OCI-LY1 (cell line): ENCODE results near the gene REL.

Source experiments
- H2AFZ ChIP-seq: fragments of 200-600 bp; sonication (generic), shearing (Covaris generic); 2 replicates; pipeline ENCODE4 v1.6.0; 2014; ENCODE audit warnings: antibody characterized with exemption, mild to moderate bottlenecking, low read length
- H3F3A ChIP-seq: fragments of 200-600 bp; sonication (generic), shearing (Covaris generic); 2 replicates; pipeline ENCODE4 v1.6.0; 2014; ENCODE audit warnings: mild to moderate bottlenecking, antibody characterized with exemption, low read length, moderate library complexity; ENCODE audit not compliant: insufficient read depth
- H3K27ac ChIP-seq: fragments of 200-600 bp; sonication (generic); 2 replicates; pipeline ENCODE4 v1.5.1; 2014; ENCODE audit warnings: low read length, mixed run types, mild to moderate bottlenecking, low read depth; ENCODE audit not compliant: poor library complexity, severe bottlenecking
- H3K27me3 ChIP-seq: fragments of 200-600 bp; sonication (generic); 2 replicates; pipeline ENCODE4 v1.6.0; 2014; ENCODE audit warnings: antibody characterized with exemption, mild to moderate bottlenecking, low read length, moderate library complexity; ENCODE audit not compliant: insufficient read depth
- H3K36me3 ChIP-seq: fragments of 200-600 bp; sonication (generic); 2 replicates; pipeline ENCODE4 v1.6.1; 2014; ENCODE audit warnings: mild to moderate bottlenecking, antibody characterized with exemption, low read length, moderate library complexity, mixed read lengths; ENCODE audit not compliant: insufficient read depth
- H3K4me1 ChIP-seq: fragments of 200-600 bp; sonication (generic); 2 replicates; pipeline ENCODE4 v1.5.1; 2014; ENCODE audit warnings: mild to moderate bottlenecking, low read length, moderate library complexity; ENCODE audit not compliant: insufficient read depth, severe bottlenecking
- H3K4me2 ChIP-seq: fragments of 200-600 bp; sonication (generic), shearing (Covaris generic); 2 replicates; pipeline ENCODE4 v1.6.1; 2014; ENCODE audit warnings: low read length
- H3K4me3 ChIP-seq: fragments of 200-600 bp; sonication (generic); 2 replicates; pipeline ENCODE4 v1.5.1; 2014; ENCODE audit warnings: low read length, low read depth, mild to moderate bottlenecking, mixed read lengths; ENCODE audit not compliant: poor library complexity, severe bottlenecking
- H3K79me2 ChIP-seq: fragments of 200-600 bp; shearing (Covaris generic); 2 replicates; pipeline ENCODE4 v1.6.1; 2016; ENCODE audit warnings: mixed run types, low read length, mixed read lengths; ENCODE audit not compliant: insufficient read depth
- H3K9ac ChIP-seq: fragments of 200-600 bp; sonication (generic), shearing (Covaris generic); 2 replicates; pipeline ENCODE4 v1.6.1; 2014; ENCODE audit warnings: mild to moderate bottlenecking, low read length, mixed read lengths
- H3K9me2 ChIP-seq: fragments of 200-600 bp; sonication (generic), shearing (Covaris generic); 2 replicates; pipeline ENCODE4 v1.6.1; 2014; ENCODE audit warnings: low read depth, mild to moderate bottlenecking, low read length, mixed read lengths
- H3K9me3 ChIP-seq: fragments of 200-600 bp; shearing (Covaris generic); 2 replicates; pipeline ENCODE4 v1.6.1; 2014; ENCODE audit warnings: low read length, mixed read lengths
- H4K20me1 ChIP-seq: fragments of 200-600 bp; sonication (generic), shearing (Covaris generic); 2 replicates; pipeline ENCODE4 v1.6.0; 2016; ENCODE audit warnings: mild to moderate bottlenecking, low read length; ENCODE audit not compliant: insufficient read depth
- EZH2 ChIP-seq: fragments of 200-600 bp; sonication (generic), shearing (Covaris generic); IDR thresholded peaks from 2 replicates; pipeline ENCODE4 v1.8.0; 2017; ENCODE audit warnings: borderline replicate concordance, mixed run types, mild to moderate bottlenecking, antibody characterized with exemption, low read length, moderate library complexity, mixed read lengths
- TF ChIP-seq, protein P1 (sequence below): fragments of 200-600 bp; sonication (generic), shearing (Covaris generic); IDR thresholded peaks from 2 replicates; pipeline ENCODE4 v1.5.1; 2017; ENCODE audit warnings: mild to moderate bottlenecking, antibody characterized with exemption, low read length, moderate library complexity, mixed read lengths

The REL gene

GRCh38 chr2:60957643-60958042 lies 76.3 kb downstream of the REL start:
- H3K36me3 ChIP-seq, result peaks cover 16% of the 10 kb centered on the region; the same call in 1 of the 2 replicates

GRCh38 chr2:60958361-60958760 lies 77.0 kb downstream of the REL start:
- H3K36me3 ChIP-seq, result peaks cover 11% of the 10 kb centered on the region; the same call in 1 of the 2 replicates
- no peaks in the 10 kb centered on the region for H3K9me3 ChIP-seq
- H3K27me3 ChIP-seq, result no peaks in the 10 kb centered on the region
- TF ChIP-seq, protein P1, sequence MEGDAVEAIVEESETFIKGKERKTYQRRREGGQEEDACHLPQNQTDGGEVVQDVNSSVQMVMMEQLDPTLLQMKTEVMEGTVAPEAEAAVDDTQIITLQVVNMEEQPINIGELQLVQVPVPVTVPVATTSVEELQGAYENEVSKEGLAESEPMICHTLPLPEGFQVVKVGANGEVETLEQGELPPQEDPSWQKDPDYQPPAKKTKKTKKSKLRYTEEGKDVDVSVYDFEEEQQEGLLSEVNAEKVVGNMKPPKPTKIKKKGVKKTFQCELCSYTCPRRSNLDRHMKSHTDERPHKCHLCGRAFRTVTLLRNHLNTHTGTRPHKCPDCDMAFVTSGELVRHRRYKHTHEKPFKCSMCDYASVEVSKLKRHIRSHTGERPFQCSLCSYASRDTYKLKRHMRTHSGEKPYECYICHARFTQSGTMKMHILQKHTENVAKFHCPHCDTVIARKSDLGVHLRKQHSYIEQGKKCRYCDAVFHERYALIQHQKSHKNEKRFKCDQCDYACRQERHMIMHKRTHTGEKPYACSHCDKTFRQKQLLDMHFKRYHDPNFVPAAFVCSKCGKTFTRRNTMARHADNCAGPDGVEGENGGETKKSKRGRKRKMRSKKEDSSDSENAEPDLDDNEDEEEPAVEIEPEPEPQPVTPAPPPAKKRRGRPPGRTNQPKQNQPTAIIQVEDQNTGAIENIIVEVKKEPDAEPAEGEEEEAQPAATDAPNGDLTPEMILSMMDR, result no peak
- no peak for TF ChIP-seq EZH2
- no peak overlapping the region for H3K4me3 ChIP-seq
- H3F3A ChIP-seq, result no peaks in the 10 kb centered on the region
- no peaks in the 10 kb centered on the region for H3K9me2 ChIP-seq
- no peaks in the 10 kb centered on the region for H3K4me1 ChIP-seq
- no peak overlapping the region for H2AFZ ChIP-seq
- H3K9ac ChIP-seq, result no peak overlapping the region
- no peak overlapping the region for H3K27ac ChIP-seq
- no peak overlapping the region for H3K4me2 ChIP-seq
- no peaks in the 10 kb centered on the region for H3K79me2 ChIP-seq
- H4K20me1 ChIP-seq, result no peaks in the 10 kb centered on the region

More at GRCh38 chr2:60957643-60958042, 76.3 kb downstream of the REL start:
- Histone ChIP-seq H3K79me2 (no peaks in the 10 kb centered on the region), H3K9me2 (no peaks in the 10 kb centered on the region), H3K4me3 (no peak overlapping the region), H3F3A (no peaks in the 10 kb centered on the region), H3K4me2 (no peak overlapping the region), H3K9ac (no peak overlapping the region), H3K27me3 (no peaks in the 10 kb centered on the region), H3K27ac (no peak overlapping the region), H3K9me3 (no peaks in the 10 kb centered on the region), H3K4me1 (no peaks in the 10 kb centered on the region), H2AFZ (no peak overlapping the region), H4K20me1 (no peaks in the 10 kb centered on the region)
- TF ChIP-seq, protein P1, result no peak
- no peak for TF ChIP-seq EZH2

DNA sequence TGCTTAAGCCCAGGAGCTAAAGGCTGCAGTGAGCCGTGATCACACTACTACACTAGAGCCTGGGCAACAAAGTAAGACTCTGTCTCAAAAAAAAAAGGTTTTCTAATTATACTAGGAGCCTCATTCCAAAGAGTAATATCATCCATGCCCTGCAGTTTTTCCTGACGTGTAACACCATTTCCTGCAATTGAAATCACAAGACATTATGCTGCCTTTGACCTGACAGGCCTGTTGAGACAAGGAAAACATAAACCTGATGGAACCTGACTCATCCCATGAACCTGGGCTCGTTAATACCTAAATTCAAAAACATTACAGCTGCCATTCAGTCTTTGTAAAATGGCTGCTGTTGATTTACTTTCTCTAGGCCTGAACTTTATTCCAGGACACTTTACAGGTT lies 77.4 kb downstream of the REL start:
- Histone ChIP-seq H3K4me3 (no peak overlapping the region), H3K4me1 (no peaks in the 10 kb centered on the region), H3K27ac (no peak overlapping the region), H3K79me2 (no peaks in the 10 kb centered on the region), H3K27me3 (no peaks in the 10 kb centered on the region), H4K20me1 (no peaks in the 10 kb centered on the region), H3F3A (no peaks in the 10 kb centered on the region), H3K9me2 (no peaks in the 10 kb centered on the region), H3K9ac (no peak overlapping the region), H2AFZ (no peak overlapping the region), H3K36me3 (peaks cover 7% of the 10 kb centered on the region; the same call in 1 of the 2 replicates), H3K9me3 (no peaks in the 10 kb centered on the region), H3K4me2 (no peak overlapping the region)
- TF ChIP-seq, protein P1, result no peak
- TF ChIP-seq EZH2, result no peak
